Keratinocyte (primary cell): ENCODE measurements around the gene ADRB2. TPM values are rescaled to one million over a fixed set of nuclear protein-coding genes. Genes with fewer than 3 reads are reported as not detected.

Source experiments
- DNase-seq: peaks from one replicate; pipeline ENCODE4 v3.0.0-alpha.2; 2011; ENCODE audit warnings: low read depth, missing footprints, low spot score
- FAIRE-seq: peaks from 2 replicates; lab custom pipeline; 2011; peaks lifted over from hg19 to GRCh38; lab: Jason Lieb, UNC
- H2AFZ ChIP-seq: 2 replicates; pipeline ENCODE4 v1.6.0; 2012; ENCODE audit warnings: low read length, control low read depth, inconsistent platforms; ENCODE audit not compliant: control insufficient read depth
- H3K27ac ChIP-seq: 2 replicates; pipeline ENCODE4 v1.5.1; 2011; ENCODE audit warnings: low read length; ENCODE audit not compliant: control insufficient read depth, insufficient read depth
- H3K27me3 ChIP-seq: 3 replicates; pipeline ENCODE4 v1.6.0; 2011; ENCODE audit warnings: low read length; ENCODE audit not compliant: control insufficient read depth, insufficient read depth; ENCODE audit errors: extremely low read depth
- H3K36me3 ChIP-seq, 2 experiments: 2 replicates in 1 of 2; 3 replicates in 1 of 2; pipeline ENCODE4 v1.5.1; 2011; ENCODE audit warnings: low read length in 2 of 2, mild to moderate bottlenecking in 1 of 2; ENCODE audit not compliant: control insufficient read depth in 2 of 2, insufficient read depth in 2 of 2; ENCODE audit errors: extremely low read depth in 1 of 2
- H3K4me1 ChIP-seq: 3 replicates; pipeline ENCODE4 v1.5.1; 2011; ENCODE audit warnings: low read length; ENCODE audit not compliant: control insufficient read depth, insufficient read depth; ENCODE audit errors: extremely low read depth
- H3K4me2 ChIP-seq: 3 replicates; pipeline ENCODE4 v1.6.0; 2011; ENCODE audit warnings: low read depth, low read length; ENCODE audit not compliant: control insufficient read depth, insufficient read depth; ENCODE audit errors: extremely low read depth
- H3K4me3 ChIP-seq, 3 experiments: fragments of 200-600 bp in 1 of 3; sonication (generic) in 1 of 3; 2 replicates in 2 of 3; 3 replicates in 1 of 3; pipeline ENCODE4 v1.5.1; 2011 to 2016; ENCODE audit warnings: low read length in 3 of 3, mild to moderate bottlenecking in 3 of 3, control low read depth in 2 of 3, inconsistent platforms in 1 of 3, low read depth in 1 of 3, mixed read lengths in 1 of 3, mixed run types in 1 of 3, moderate library complexity in 1 of 3; ENCODE audit not compliant: control insufficient read depth in 2 of 3, insufficient read depth in 2 of 3; ENCODE audit errors: extremely low read depth in 1 of 3
- H3K79me2 ChIP-seq: 2 replicates; pipeline ENCODE4 v1.6.0; 2012; ENCODE audit warnings: low read length; ENCODE audit not compliant: control insufficient read depth, insufficient read depth
- H3K9ac ChIP-seq: 3 replicates; pipeline ENCODE4 v1.6.0; 2011; ENCODE audit warnings: low read length; ENCODE audit not compliant: control insufficient read depth, insufficient read depth; ENCODE audit errors: extremely low read depth
- H3K9me1 ChIP-seq: 3 replicates; pipeline ENCODE4 v1.6.0; 2011; ENCODE audit warnings: low read length; ENCODE audit not compliant: control insufficient read depth, insufficient read depth; ENCODE audit errors: extremely low read depth
- H3K9me3 ChIP-seq: 2 replicates; pipeline ENCODE4 v1.5.1; 2012; ENCODE audit warnings: low read depth, low read length; ENCODE audit not compliant: control insufficient read depth
- H4K20me1 ChIP-seq: 3 replicates; pipeline ENCODE4 v1.6.0; 2011; ENCODE audit warnings: low read length; ENCODE audit not compliant: control insufficient read depth, insufficient read depth; ENCODE audit errors: extremely low read depth
- CTCF ChIP-seq, 3 experiments: IDR thresholded peaks in 1 of 3; conservative IDR thresholded peaks in 1 of 3; optimal IDR thresholded peaks in 1 of 3; 2 replicates in 2 of 3; 3 replicates in 1 of 3; pipeline versions ENCODE3 to v1.5.1; 2011; ENCODE audit warnings: low read length in 3 of 3, mild to moderate bottlenecking in 3 of 3, moderate library complexity in 2 of 3, control low read depth in 1 of 3, inconsistent platforms in 1 of 3; ENCODE audit not compliant: insufficient read depth in 2 of 3; ENCODE audit errors: extremely low read depth in 1 of 3
- EZH2 ChIP-seq: IDR thresholded peaks from one replicate; pipeline ENCODE4 v1.6.1; 2012; ENCODE audit warnings: inconsistent platforms, mild to moderate bottlenecking, low read length, moderate library complexity
- dilution Hi-C: fragments of 300-500 bp; cut with MboI; formaldehyde crosslinking; loops from one replicate; pipeline ENCODE4 v1.7.0; 2020; ENCODE audit warnings: low sequenced_read_pairs; ENCODE audit not compliant: extremely low pct_ligation_motif_present
- polyA plus RNA-seq, 5 experiments: library from polyadenylated mRNA; depleted of rRNA in 3 of 5; stranded (reverse) in 3 of 5; stranded (forward) in 1 of 5; unstranded in 1 of 5; fragments of >200 nt; gene quantifications; 1 replicate in 1 of 5; 2 replicates in 3 of 5; 3 replicates in 1 of 5; pipeline versions ENCODE4 v1.2.1 to v1.2.3, GENCODE V29; 2011 to 2012; ENCODE audit warnings: missing spikeins in 2 of 5, low read depth in 1 of 5, low replicate concordance in 1 of 5

Gene ADRB2
- polyA plus RNA-seq, 1 donor (not counting 4 experiments of a cell fraction or from before 2014, with no cell fraction given): 39.7 TPM

GRCh38 chr5:148823871-148824270 lies 2.5 kb upstream of the ADRB2 start:
- dilution Hi-C loops: no loop called here
- FAIRE-seq: no peak
- peaks cover 0 to 4% of the 10 kb centered on the region in 2 experiments for H3K36me3 ChIP-seq

GRCh38 chr5:148825716-148826052 lies 727 bp upstream of the ADRB2 start:
- no peak for TF ChIP-seq EZH2
- TF ChIP-seq CTCF (optimal IDR thresholded peaks at IDR 0.05 in 1 of 3, IDR thresholded peaks at IDR 0.05 in 1 of 3, conservative IDR thresholded peaks at IDR 0.05 in 1 of 3; ENCODE audit: extremely low read depth in 1 of 3, insufficient read depth in 2 of 3, low read length in 3 of 3): no peak
- H3K9ac ChIP-seq: peak overlapping the region; percentile 88
- peaks cover 5 to 10% of the 10 kb centered on the region in 2 experiments for H3K36me3 ChIP-seq
- DNase-seq: no peak
- H3K4me1 ChIP-seq: peaks cover 8% of the 10 kb centered on the region
- H3K4me2 ChIP-seq: peak overlapping the region; percentile 99
- H3K79me2 ChIP-seq: peaks cover 43% of the 10 kb centered on the region
- no peaks in the 10 kb centered on the region for H3K27me3 ChIP-seq
- peak overlapping the region; percentile 72 to 91 (median 79) for H3K4me3 ChIP-seq
- no peaks in the 10 kb centered on the region for H3K9me1 ChIP-seq
- H3K9me3 ChIP-seq: no peaks in the 10 kb centered on the region
- FAIRE-seq: no peak
- peak overlapping the region; percentile 94 for H3K27ac ChIP-seq
- H2AFZ ChIP-seq: peak overlapping the region; percentile 96
- peaks cover 30% of the 10 kb centered on the region for H4K20me1 ChIP-seq
- dilution Hi-C loops: no loop called here

More at GRCh38 chr5:148823871-148824270, 2.5 kb upstream of the ADRB2 start:
- no peaks in the 10 kb centered on the region for H3K27me3 ChIP-seq
- no peak overlapping the region for H2AFZ ChIP-seq
- TF ChIP-seq EZH2 (no peak), CTCF (optimal IDR thresholded peaks at IDR 0.05 in 1 of 3, IDR thresholded peaks at IDR 0.05 in 1 of 3, conservative IDR thresholded peaks at IDR 0.05 in 1 of 3; ENCODE audit: extremely low read depth in 1 of 3, insufficient read depth in 2 of 3, low read length in 3 of 3) (no peak)
- no peak overlapping the region for H3K4me2 ChIP-seq
- no peak for DNase-seq
- no peak overlapping the region for H3K4me3 ChIP-seq
- H3K27ac ChIP-seq: no peak overlapping the region
- no peaks in the 10 kb centered on the region for H3K9me1 ChIP-seq
- H4K20me1 ChIP-seq: peaks cover 16% of the 10 kb centered on the region
- H3K4me1 ChIP-seq: peaks cover 8% of the 10 kb centered on the region
- no peaks in the 10 kb centered on the region for H3K9me3 ChIP-seq
- H3K9ac ChIP-seq: no peak overlapping the region
- peaks cover 25% of the 10 kb centered on the region for H3K79me2 ChIP-seq
